ENCODE measurements around the gene NT5C2. TPM values are rescaled to one million over a fixed set of nuclear protein-coding genes. Genes with fewer than 3 reads are reported as not detected.
A peak's percentile ranks its signal among the peaks of the same experiment; 100 is the strongest.

NT5C2 gene
- total and polyA plus RNA-seq, 4 donors, result 89.2 to 118 (median 94.1) TPM

GRCh38 chr10:103045961-103046360 lies 147.1 kb downstream of the NT5C2 start:
- Histone ChIP-seq H3K9me3 (ENCODE audit: control insufficient read depth, insufficient read depth, low read length) (no peaks in the 10 kb centered on the region), H3K4me1 (ENCODE audit: control insufficient read depth, insufficient read depth, low read length) (no peaks in the 10 kb centered on the region), H3K27ac (ENCODE audit: low read depth, low read length) (no peak overlapping the region), H3K4me3 (ENCODE audit: low read depth, low read length) (no peak overlapping the region), H3K27me3 (ENCODE audit: control insufficient read depth, insufficient read depth, low read length) (no peaks in the 10 kb centered on the region), H3K36me3 (ENCODE audit: control insufficient read depth, insufficient read depth, low read length) (no peaks in the 10 kb centered on the region)
- no CpG with 5 or more reads among the region's 3 CpGs for WGBS (ENCODE audit: insufficient coverage)
- DNase-seq (ENCODE audit: low read depth in 4 of 6, low spot score in 6 of 6), result no peak

GRCh38 chr10:103044942-103045489 lies 148.1 kb downstream of the NT5C2 start:
- H3K27me3 ChIP-seq (ENCODE audit: control insufficient read depth, insufficient read depth, low read length), result no peaks in the 10 kb centered on the region
- no peaks in the 10 kb centered on the region for H3K4me1 ChIP-seq (ENCODE audit: control insufficient read depth, insufficient read depth, low read length)
- WGBS (ENCODE audit: insufficient coverage), result 29% methylated on average over 3 of the region's 8 CpGs
- H3K36me3 ChIP-seq (ENCODE audit: control insufficient read depth, insufficient read depth, low read length), result no peaks in the 10 kb centered on the region
- H3K27ac ChIP-seq (ENCODE audit: low read depth, low read length), result no peak overlapping the region
- H3K9me3 ChIP-seq (ENCODE audit: control insufficient read depth, insufficient read depth, low read length), result no peaks in the 10 kb centered on the region
- H3K4me3 ChIP-seq (ENCODE audit: low read depth, low read length), result no peak overlapping the region
- peak in 1 of 6 donors; percentile 8 for DNase-seq (ENCODE audit: low read depth in 4 of 6, low spot score in 6 of 6)

GRCh38 chr10:103042908-103043307 lies 150.2 kb downstream of the NT5C2 start:
- WGBS (ENCODE audit: insufficient coverage), result 87% methylated on average over 6 of the region's 7 CpGs
- no peaks in the 10 kb centered on the region for H3K27me3 ChIP-seq (ENCODE audit: control insufficient read depth, insufficient read depth, low read length)
- DNase-seq (ENCODE audit: low read depth in 4 of 6, low spot score in 6 of 6), result peak in 1 of 6 donors; percentile 65
- no peaks in the 10 kb centered on the region for H3K4me1 ChIP-seq (ENCODE audit: control insufficient read depth, insufficient read depth, low read length)
- H3K27ac ChIP-seq (ENCODE audit: low read depth, low read length), result no peak overlapping the region
- H3K36me3 ChIP-seq (ENCODE audit: control insufficient read depth, insufficient read depth, low read length), result no peaks in the 10 kb centered on the region
- no peak overlapping the region for H3K4me3 ChIP-seq (ENCODE audit: low read depth, low read length)
- no peaks in the 10 kb centered on the region for H3K9me3 ChIP-seq (ENCODE audit: control insufficient read depth, insufficient read depth, low read length)

GRCh38 chr10:103042129-103042528 lies 150.9 kb downstream of the NT5C2 start:
- Histone ChIP-seq H3K36me3 (ENCODE audit: control insufficient read depth, insufficient read depth, low read length) (no peaks in the 10 kb centered on the region), H3K27ac (ENCODE audit: low read depth, low read length) (no peak overlapping the region), H3K4me1 (ENCODE audit: control insufficient read depth, insufficient read depth, low read length) (no peaks in the 10 kb centered on the region), H3K27me3 (ENCODE audit: control insufficient read depth, insufficient read depth, low read length) (no peaks in the 10 kb centered on the region), H3K9me3 (ENCODE audit: control insufficient read depth, insufficient read depth, low read length) (no peaks in the 10 kb centered on the region), H3K4me3 (ENCODE audit: low read depth, low read length) (no peak overlapping the region)
- WGBS (ENCODE audit: insufficient coverage), result 70% methylated on average over 5 of the region's 5 CpGs
- no peak for DNase-seq (ENCODE audit: low read depth in 4 of 6, low spot score in 6 of 6)

GRCh38 chr10:103041391-103041790 lies 151.7 kb downstream of the NT5C2 start:
- WGBS (ENCODE audit: insufficient coverage), result no CpG with 5 or more reads among the region's 6 CpGs

GRCh38 chr10:103040418-103040817 lies 152.7 kb downstream of the NT5C2 start:
- H3K36me3 ChIP-seq (ENCODE audit: control insufficient read depth, insufficient read depth, low read length), result no peaks in the 10 kb centered on the region
- DNase-seq (ENCODE audit: low read depth in 4 of 6, low spot score in 6 of 6), result no peak

More at GRCh38 chr10:103041391-103041790, 151.7 kb downstream of the NT5C2 start:
- no peak overlapping the region for H3K4me3 ChIP-seq (ENCODE audit: low read depth, low read length)
- H3K27me3 ChIP-seq (ENCODE audit: control insufficient read depth, insufficient read depth, low read length), result no peaks in the 10 kb centered on the region
- no peaks in the 10 kb centered on the region for H3K4me1 ChIP-seq (ENCODE audit: control insufficient read depth, insufficient read depth, low read length)
- H3K36me3 ChIP-seq (ENCODE audit: control insufficient read depth, insufficient read depth, low read length), result no peaks in the 10 kb centered on the region
- H3K9me3 ChIP-seq (ENCODE audit: control insufficient read depth, insufficient read depth, low read length), result no peaks in the 10 kb centered on the region
- DNase-seq (ENCODE audit: low read depth in 4 of 6, low spot score in 6 of 6), result no peak
- no peak overlapping the region for H3K27ac ChIP-seq (ENCODE audit: low read depth, low read length)

GRCh38 chr10:103038570-103038969 lies 154.5 kb downstream of the NT5C2 start:
- Histone ChIP-seq H3K4me3 (ENCODE audit: low read depth, low read length) (no peak overlapping the region), H3K36me3 (ENCODE audit: control insufficient read depth, insufficient read depth, low read length) (no peaks in the 10 kb centered on the region), H3K9me3 (ENCODE audit: control insufficient read depth, insufficient read depth, low read length) (no peaks in the 10 kb centered on the region), H3K27me3 (ENCODE audit: control insufficient read depth, insufficient read depth, low read length) (no peaks in the 10 kb centered on the region), H3K27ac (ENCODE audit: low read depth, low read length) (no peak overlapping the region), H3K4me1 (ENCODE audit: control insufficient read depth, insufficient read depth, low read length) (no peaks in the 10 kb centered on the region)
- DNase-seq (ENCODE audit: low read depth in 4 of 6, low spot score in 6 of 6), result no peak
- WGBS (ENCODE audit: insufficient coverage), result 60% methylated on average over 1 of the region's 2 CpGs

More at GRCh38 chr10:103040418-103040817, 152.7 kb downstream of the NT5C2 start:
- Histone ChIP-seq H3K4me1 (ENCODE audit: control insufficient read depth, insufficient read depth, low read length) (no peaks in the 10 kb centered on the region), H3K27me3 (ENCODE audit: control insufficient read depth, insufficient read depth, low read length) (no peaks in the 10 kb centered on the region), H3K9me3 (ENCODE audit: control insufficient read depth, insufficient read depth, low read length) (no peaks in the 10 kb centered on the region), H3K4me3 (ENCODE audit: low read depth, low read length) (no peak overlapping the region), H3K27ac (ENCODE audit: low read depth, low read length) (no peak overlapping the region)
- 94% methylated on average over 4 of the region's 4 CpGs for WGBS (ENCODE audit: insufficient coverage)

Other genes starting within 250 kb of the NT5C2 start
- gene RPEL1, start 52.6 kb upstream of the NT5C2 start, total RNA-seq, result under 1 TPM in 1 of 2 donors, not detected in 1; 0.11 TPM
- under 1 TPM in 1 of 2 donors, not detected in 1; 0.32 TPM for gene RPEL1, start 52.6 kb upstream of the NT5C2 start, polyA plus RNA-seq (ENCODE audit: insufficient read length in 2 of 2)
- 100 to 1,000 TPM in 1 of 2 donors, 10 to 100 TPM in 1; 55.2 to 117 TPM for gene INA, start 83.9 kb upstream of the NT5C2 start, total RNA-seq
- 100 to 1,000 TPM; 322 to 346 TPM for gene INA, start 83.9 kb upstream of the NT5C2 start, polyA plus RNA-seq (ENCODE audit: insufficient read length in 2 of 2)
- gene PCGF6, start 157.9 kb upstream of the NT5C2 start, total RNA-seq, result 10 to 100 TPM; 11.2 to 11.4 TPM
- 10 to 100 TPM; 11.3 to 11.8 TPM for gene PCGF6, start 157.9 kb upstream of the NT5C2 start, polyA plus RNA-seq (ENCODE audit: insufficient read length in 2 of 2)
- gene TAF5, start 174.7 kb upstream of the NT5C2 start, total RNA-seq, result 1 to 10 TPM; 6.1 to 6.9 TPM
- gene TAF5, start 174.7 kb upstream of the NT5C2 start, polyA plus RNA-seq (ENCODE audit: insufficient read length in 2 of 2), result 1 to 10 TPM; 6.0 to 7.3 TPM
- 100 to 1,000 TPM; 166 to 433 TPM for gene ATP5MK, start 203.2 kb upstream of the NT5C2 start, total RNA-seq
- gene ATP5MK, start 203.2 kb upstream of the NT5C2 start, polyA plus RNA-seq (ENCODE audit: insufficient read length in 2 of 2), result 100 to 1,000 TPM; 301 to 310 TPM
- 10 to 100 TPM; 20.3 to 26.4 TPM for gene PDCD11, start 203.4 kb upstream of the NT5C2 start, total RNA-seq
- 10 to 100 TPM; 21.8 to 27.3 TPM for gene PDCD11, start 203.4 kb upstream of the NT5C2 start, polyA plus RNA-seq (ENCODE audit: insufficient read length in 2 of 2)

Data from spinal cord (tissue), 10 donors.